ENCODE results near the gene SPATA2L. TPM values are rescaled to one million over a fixed set of nuclear protein-coding genes. Genes with fewer than 3 reads are reported as not detected.

The SPATA2L gene
- polyA plus RNA-seq, 1 of the 3 experiments (the other 2 are of a cell fraction), result 8.6 TPM

DNA sequence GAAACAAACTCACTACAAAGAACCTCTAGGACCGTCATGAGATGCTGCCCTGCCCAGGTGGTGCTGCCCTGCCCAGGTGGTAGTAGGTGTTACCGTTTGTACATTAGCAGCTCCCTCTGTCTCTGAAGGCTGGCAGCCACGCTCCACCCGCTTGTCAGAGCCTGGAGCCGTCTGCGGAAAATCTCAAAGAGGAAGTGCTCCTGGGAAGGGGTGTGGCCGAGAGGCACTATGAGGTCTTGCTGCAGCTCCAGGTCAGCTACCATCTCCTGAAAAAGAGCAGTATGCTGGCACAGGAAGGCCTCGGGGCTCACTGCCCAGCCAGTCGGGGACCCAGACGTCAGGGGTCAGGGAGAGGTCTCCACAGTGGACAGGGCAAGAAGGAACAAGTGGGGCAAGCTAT, 48.1 kb upstream of the SPATA2L start:
- Histone ChIP-seq H3K4me3 (ENCODE audit: low read depth in 2 of 2, low read length in 1 of 2) (no peak overlapping the region), H2AFZ (ENCODE audit: low read depth) (no peak overlapping the region), H3K36me3 (replicated peaks in 1 of 2; ENCODE audit: control insufficient read depth in 1 of 2, insufficient read depth in 2 of 2, low read length in 1 of 2) (peaks cover 0 to 10% of the 10 kb centered on the region in 2 experiments), H3K27me3 (ENCODE audit: insufficient read depth) (no peaks in the 10 kb centered on the region), H4K20me1 (ENCODE audit: insufficient read depth) (no peaks in the 10 kb centered on the region), H3K9me3 (no peaks in the 10 kb centered on the region), H3K9me2 (no peaks in the 10 kb centered on the region), H3K79me2 (ENCODE audit: insufficient read depth) (peaks cover 8% of the 10 kb centered on the region; the same call in 1 of the 2 replicates), H3K4me1 (ENCODE audit: control insufficient read depth in 1 of 2, insufficient read depth in 2 of 2, low read depth in 1 of 2, low read length in 1 of 2) (no peaks in the 10 kb centered on the region; a peak in 1 of 4 replicates), H3K9ac (no peak overlapping the region), H3K27ac (ENCODE audit: low read depth in 2 of 2, low read length in 1 of 2) (no peak overlapping the region), H3F3A (replicated peaks; ENCODE audit: insufficient read depth) (no peaks in the 10 kb centered on the region), H3K4me2 (no peak overlapping the region)
- TF ChIP-seq, protein P1, sequence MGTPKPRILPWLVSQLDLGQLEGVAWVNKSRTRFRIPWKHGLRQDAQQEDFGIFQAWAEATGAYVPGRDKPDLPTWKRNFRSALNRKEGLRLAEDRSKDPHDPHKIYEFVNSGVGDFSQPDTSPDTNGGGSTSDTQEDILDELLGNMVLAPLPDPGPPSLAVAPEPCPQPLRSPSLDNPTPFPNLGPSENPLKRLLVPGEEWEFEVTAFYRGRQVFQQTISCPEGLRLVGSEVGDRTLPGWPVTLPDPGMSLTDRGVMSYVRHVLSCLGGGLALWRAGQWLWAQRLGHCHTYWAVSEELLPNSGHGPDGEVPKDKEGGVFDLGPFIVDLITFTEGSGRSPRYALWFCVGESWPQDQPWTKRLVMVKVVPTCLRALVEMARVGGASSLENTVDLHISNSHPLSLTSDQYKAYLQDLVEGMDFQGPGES (IDR thresholded peaks at IDR 0.05; ENCODE audit: low read depth, low read length), result no peak
- TF ChIP-seq RXRA (IDR thresholded peaks at IDR 0.05; ENCODE audit: borderline replicate concordance, low read depth) (no peak), ELF1 (IDR thresholded peaks at IDR 0.05) (no peak), NRF1 (IDR thresholded peaks at IDR 0.05; ENCODE audit: low read depth, low read length) (no peak), NFIC (IDR thresholded peaks at IDR 0.05; ENCODE audit: borderline replicate concordance) (no peak), FOXJ3 (CRISPR knock-in tag; IDR thresholded peaks at IDR 0.05) (no peak), RFX5 (IDR thresholded peaks at IDR 0.05; ENCODE audit: low read length) (no peak), POLR2AphosphoS5 (IDR thresholded peaks at IDR 0.05; ENCODE audit: low read depth, low read length) (no peak), YY1 (IDR thresholded peaks at IDR 0.05; ENCODE audit: low read depth) (no peak), EZH2phosphoT487 (IDR thresholded peaks at IDR 0.05; ENCODE audit: borderline replicate concordance, low read depth) (no peak), EP300 (IDR thresholded peaks at IDR 0.05; ENCODE audit: borderline replicate concordance in 1 of 2, low read depth in 1 of 2, low read length in 1 of 2) (no peak), JUND (IDR thresholded peaks at IDR 0.05) (no peak), FOXM1 (IDR thresholded peaks at IDR 0.05; ENCODE audit: low read depth) (no peak)
- TF ChIP-seq, protein P2, sequence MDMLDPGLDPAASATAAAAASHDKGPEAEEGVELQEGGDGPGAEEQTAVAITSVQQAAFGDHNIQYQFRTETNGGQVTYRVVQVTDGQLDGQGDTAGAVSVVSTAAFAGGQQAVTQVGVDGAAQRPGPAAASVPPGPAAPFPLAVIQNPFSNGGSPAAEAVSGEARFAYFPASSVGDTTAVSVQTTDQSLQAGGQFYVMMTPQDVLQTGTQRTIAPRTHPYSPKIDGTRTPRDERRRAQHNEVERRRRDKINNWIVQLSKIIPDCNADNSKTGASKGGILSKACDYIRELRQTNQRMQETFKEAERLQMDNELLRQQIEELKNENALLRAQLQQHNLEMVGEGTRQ (IDR thresholded peaks at IDR 0.05; ENCODE audit: borderline replicate concordance, low read depth, low read length), result no peak
- TF ChIP-seq, protein P3, sequence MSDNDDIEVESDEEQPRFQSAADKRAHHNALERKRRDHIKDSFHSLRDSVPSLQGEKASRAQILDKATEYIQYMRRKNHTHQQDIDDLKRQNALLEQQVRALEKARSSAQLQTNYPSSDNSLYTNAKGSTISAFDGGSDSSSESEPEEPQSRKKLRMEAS (IDR thresholded peaks at IDR 0.05; ENCODE audit: low read depth), result no peak
- TF ChIP-seq, protein P4, sequence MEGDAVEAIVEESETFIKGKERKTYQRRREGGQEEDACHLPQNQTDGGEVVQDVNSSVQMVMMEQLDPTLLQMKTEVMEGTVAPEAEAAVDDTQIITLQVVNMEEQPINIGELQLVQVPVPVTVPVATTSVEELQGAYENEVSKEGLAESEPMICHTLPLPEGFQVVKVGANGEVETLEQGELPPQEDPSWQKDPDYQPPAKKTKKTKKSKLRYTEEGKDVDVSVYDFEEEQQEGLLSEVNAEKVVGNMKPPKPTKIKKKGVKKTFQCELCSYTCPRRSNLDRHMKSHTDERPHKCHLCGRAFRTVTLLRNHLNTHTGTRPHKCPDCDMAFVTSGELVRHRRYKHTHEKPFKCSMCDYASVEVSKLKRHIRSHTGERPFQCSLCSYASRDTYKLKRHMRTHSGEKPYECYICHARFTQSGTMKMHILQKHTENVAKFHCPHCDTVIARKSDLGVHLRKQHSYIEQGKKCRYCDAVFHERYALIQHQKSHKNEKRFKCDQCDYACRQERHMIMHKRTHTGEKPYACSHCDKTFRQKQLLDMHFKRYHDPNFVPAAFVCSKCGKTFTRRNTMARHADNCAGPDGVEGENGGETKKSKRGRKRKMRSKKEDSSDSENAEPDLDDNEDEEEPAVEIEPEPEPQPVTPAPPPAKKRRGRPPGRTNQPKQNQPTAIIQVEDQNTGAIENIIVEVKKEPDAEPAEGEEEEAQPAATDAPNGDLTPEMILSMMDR (IDR thresholded peaks at IDR 0.05), result no peak
- TF ChIP-seq, protein P5, sequence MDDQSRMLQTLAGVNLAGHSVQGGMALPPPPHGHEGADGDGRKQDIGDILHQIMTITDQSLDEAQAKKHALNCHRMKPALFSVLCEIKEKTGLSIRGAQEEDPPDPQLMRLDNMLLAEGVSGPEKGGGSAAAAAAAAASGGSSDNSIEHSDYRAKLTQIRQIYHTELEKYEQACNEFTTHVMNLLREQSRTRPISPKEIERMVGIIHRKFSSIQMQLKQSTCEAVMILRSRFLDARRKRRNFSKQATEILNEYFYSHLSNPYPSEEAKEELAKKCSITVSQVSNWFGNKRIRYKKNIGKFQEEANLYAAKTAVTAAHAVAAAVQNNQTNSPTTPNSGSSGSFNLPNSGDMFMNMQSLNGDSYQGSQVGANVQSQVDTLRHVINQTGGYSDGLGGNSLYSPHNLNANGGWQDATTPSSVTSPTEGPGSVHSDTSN (IDR thresholded peaks at IDR 0.05), result no peak
- ChIA-PET POLR2A (no interaction called here), CTCF (interaction anchor here (1.2 to 14.5 kb wide), 2 partner anchors 13 to 112 kb away, joined by 3 to 162 read pairs; no protein-coding TSS in a partner anchor)
- WGBS (ENCODE audit: low lambda C conversion rate), result 96% methylated on average over 5 of the region's 10 CpGs
- no peak for DNase-seq

All from SK-N-SH (cell line).